ENCODE measurements around the gene ZFYVE28.
"Not testable (repeated sequence)": the region's sequence is repeated elsewhere in the genome, so short reads cannot be mapped to it uniquely, and the experiment has no call there.

ZFYVE28 gene

DNA sequence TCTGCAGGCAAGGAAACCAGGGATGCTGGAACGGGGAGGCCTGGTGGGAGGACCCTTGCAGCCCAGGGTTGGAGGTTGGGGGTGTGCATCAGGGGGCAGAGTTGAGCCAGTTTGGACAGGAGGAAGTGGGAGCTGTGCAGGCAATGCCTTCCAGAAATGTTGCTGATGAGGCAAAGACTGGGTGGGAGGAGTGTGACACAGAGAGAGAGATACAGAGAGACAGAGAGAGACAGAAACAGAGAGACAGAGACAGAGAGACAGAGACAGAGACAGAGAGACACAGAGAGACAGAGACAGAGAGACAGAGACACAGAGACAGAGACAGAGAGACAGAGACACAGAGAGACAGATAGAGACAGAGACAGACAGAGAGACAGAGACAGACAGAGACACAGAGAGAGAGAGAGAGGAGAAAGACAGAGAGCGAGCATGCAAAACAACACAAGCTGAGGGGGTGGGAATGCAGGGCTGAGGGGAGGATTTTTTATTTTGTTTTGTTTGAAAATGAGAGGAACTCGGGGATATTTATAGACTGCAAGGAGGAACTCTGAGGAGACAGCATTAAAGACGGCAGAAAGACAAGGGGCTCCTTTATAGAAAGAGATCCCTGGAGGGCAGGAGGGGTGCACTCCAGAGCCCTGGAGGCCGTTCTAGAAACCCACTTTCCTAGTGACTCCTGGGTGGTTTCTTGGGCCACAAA is 174.6 kb downstream of the ZFYVE28 start:
- DNase-seq = peak; percentile 16

DNA sequence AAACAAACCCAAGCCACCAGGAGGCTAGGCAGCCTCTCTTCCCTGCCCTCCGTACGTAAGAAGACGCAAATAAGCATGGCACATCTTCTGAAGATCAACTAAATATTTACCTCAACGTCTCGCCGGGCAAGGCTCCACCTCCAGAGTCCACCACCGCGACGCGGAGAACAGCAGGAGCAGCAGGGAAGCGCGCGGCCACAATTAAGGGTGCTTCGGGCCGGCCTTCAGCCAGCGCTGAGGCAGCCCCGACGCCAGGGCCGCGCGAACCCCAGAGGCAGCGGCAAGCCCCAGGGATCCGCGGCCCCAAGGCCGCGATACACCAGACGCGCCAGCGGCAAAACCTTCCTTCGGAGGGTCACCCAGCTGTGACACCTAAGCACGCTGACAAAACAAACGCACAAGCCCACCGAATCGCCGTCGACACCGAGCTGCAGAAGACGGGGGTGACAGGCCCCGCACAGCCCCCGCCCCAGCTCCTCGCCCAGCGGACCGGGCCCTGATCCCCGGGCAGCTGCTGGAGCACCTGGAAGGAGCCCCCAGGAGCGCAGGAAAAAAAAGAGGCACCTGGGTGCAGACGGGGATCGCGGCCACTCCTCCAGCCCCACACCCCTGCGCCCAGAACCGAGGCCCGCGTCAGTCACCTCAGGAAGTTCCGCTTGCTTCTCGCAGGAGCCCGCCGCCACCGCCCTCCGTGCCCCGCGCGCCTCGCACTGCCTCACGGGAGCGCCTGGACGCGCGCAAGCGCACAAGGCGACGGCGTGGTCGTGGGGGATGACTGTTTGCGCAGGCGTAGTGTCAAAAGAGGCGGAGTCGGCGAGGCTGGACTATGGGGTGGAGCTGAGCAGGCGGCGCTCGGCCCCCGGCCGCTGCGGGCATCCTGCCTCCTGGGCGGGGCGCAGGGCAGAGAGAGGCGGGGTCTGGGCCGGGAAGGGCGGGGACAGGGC is 176.8 kb downstream of the ZFYVE28 start, which contains the start of the genes HAUS3 and POLN:
TSS of gene HAUS3 (minus strand) at position 712 of the 944 bp plus-strand sequence. CDS start 1,175 bp downstream, outside the sequence.
TSS of gene POLN (minus strand) at position 712 of the 944 bp plus-strand sequence. CDS start 12,890 bp downstream, outside the sequence.
- peak; percentile 87 for DNase-seq

DNA sequence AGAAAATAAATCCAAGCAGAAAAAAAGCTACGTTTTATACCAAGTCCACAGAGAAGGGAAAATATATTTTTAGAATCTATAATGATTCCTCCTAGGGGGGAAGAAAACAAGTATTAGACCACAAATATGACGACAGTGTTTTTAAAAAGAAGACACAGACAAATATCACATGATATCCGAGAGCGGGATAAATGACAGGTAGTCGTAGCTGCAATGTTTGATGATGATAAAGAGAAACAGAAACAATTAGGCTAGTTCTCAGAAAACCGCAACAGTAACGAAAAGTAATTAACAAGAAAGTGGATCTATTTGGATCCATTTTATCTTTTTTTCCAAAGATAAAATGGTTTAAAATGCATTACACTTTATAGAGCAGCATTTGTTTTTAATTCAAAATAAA is 177.4 kb downstream of the ZFYVE28 start:
- DNase-seq = no peak

DNA sequence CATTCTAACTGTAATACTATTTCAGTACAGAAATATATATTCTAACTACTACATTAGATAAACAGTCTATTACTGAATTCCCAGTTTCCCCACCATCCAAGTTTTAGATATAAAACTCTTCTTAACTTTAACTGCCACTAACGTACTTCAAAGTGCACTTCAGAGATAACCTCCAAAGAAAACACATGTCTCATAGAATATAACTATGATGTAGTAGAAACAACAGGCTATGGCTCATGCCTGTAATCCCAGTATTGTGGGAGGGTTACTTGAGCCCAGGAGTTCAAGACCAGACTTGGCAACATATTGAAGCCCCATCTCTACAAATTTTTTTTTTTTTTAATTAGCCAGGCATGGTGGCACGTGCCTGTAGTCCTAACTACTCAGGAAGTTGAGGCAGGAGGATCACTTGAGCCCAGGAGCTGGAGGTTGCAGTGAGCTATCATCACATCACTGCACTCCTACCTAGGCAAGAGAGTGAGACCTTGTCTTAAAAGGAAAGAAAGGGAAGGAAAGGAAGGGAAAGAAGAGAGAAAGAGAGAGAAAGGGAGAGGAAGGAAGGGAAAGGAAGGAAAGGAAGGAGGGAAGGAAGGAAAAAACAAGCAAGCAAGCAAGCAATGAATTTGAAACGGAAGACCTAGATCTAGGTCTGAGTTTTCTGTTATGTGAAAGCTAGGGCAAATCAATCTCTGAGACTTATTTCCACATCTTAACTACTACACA is 181.3 kb downstream of the ZFYVE28 start:
- no peak for DNase-seq

- DNase-seq = no peak
These were observed 187.4 kb downstream of the ZFYVE28 start for GRCh38 chr4:2231082-2231481.

- DNase-seq = no peak
These were observed 192.2 kb downstream of the ZFYVE28 start for GRCh38 chr4:2226261-2226660.

DNA sequence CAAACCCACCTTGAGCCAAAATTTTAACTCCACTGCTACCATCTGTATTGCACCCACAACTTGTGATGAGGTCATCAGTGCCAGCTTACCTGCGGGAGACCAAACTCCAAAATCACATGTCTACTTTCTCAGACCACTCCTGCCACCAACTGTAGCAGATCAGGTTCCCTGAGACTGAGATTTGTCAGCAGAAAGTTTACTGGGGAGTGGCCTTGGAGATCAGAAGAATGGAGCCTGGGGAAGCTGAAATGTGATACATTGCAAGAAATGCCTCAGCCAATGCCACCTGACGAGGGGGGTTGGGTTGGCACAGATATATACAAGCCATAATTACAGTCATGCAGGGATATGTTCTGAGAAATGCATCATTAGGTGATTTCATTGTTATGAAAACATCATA is 195.6 kb downstream of the ZFYVE28 start:
- no peak for DNase-seq

GRCh38 chr4:2221378-2221777 is 197.1 kb downstream of the ZFYVE28 start:
- DNase-seq = not testable (repeated sequence)

GRCh38 chr4:2220016-2220630 is 198.3 kb downstream of the ZFYVE28 start:
- DNase-seq = peak; percentile 73
